NCI-H2196 treated with DMSO at 0.1 percent for 48 hours (cell line): ENCODE measurements around the gene CPT1C.

Source experiments
- DNase-seq: peaks from one replicate; lab custom pipeline; 2025; ENCODE audit not compliant: unreplicated experiment; lab: John Stamatoyannopoulos, UW

Gene CPT1C

DNA sequence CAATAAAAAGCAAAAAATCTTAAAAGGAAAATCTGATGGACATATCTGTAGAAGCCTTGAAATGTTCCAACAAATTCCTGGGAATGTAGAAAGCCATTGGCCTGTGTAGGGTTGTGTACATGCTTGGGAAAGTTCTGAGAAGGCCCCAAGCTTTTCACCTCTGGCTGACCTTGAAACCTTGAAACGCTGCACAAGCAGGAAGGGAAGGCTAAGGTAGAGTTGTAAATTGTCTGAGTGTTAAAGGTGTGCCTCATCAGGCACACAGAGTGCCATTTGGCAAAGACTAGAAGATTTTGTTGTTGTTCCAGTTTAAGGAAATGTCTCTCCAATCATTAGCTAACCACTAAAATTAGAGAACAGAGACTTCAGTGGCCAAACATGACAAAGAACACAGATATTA, 61.8 kb downstream of the CPT1C start:
- DNase-seq, result no peak

DNA sequence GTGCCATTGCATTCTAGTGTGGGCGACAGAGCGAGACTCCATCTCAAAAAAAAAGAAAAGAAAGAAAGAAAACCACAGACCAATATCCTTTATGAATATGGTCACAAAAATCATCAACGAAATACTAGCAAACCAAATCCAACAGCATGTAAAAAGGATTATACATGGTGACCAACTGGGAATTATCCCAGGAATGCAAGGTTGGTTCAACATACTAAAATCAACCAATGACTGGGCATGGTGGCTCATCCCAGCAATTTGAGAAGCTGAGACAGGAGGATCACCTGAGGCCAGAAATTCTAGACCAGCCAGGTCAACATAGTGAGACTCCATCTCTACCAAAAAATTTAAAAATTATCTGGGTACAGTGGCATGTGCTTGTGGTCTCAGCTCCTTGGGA, 65.0 kb downstream of the CPT1C start:
- no peak for DNase-seq

DNA sequence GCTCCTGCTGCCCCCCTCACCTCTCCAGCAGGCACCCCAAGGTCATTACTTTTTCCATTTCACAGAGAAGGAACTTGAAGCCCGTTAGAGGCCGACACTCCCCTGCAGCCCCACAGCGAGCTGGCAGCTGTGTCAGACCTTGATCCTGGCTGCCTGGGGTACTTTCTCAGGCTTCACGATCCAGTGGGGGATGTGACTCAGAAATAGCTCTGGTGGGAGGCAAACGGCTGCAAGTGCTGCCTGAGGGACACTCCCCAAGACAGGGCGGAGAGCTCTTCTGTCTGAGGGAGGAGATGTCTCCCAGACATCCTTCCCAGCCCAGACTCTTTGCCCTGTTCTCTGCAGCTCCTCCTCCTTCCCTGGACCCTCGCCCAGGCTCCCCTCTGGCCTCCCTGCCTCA, 67.4 kb downstream of the CPT1C start:
- DNase-seq, result no peak

DNA sequence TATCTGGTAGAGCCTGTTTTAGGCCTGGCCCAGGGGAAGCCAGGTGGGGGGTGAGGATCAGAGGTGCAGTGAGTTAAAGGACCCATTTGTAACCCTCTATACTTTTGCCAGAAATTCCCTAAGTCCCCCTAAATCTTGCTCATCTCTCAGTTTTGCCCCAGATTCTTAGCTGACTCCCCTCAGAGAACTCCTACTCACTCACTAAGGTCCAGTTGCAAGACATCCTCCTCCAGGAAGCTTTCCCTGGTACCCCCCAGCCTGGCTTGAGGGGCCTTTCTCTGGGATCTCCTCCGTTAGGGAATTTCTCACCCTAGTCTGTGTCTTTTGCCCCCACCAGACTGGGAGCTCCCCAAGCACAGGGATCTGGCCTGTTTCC, 70.3 kb downstream of the CPT1C start:
- DNase-seq, result no peak

DNA sequence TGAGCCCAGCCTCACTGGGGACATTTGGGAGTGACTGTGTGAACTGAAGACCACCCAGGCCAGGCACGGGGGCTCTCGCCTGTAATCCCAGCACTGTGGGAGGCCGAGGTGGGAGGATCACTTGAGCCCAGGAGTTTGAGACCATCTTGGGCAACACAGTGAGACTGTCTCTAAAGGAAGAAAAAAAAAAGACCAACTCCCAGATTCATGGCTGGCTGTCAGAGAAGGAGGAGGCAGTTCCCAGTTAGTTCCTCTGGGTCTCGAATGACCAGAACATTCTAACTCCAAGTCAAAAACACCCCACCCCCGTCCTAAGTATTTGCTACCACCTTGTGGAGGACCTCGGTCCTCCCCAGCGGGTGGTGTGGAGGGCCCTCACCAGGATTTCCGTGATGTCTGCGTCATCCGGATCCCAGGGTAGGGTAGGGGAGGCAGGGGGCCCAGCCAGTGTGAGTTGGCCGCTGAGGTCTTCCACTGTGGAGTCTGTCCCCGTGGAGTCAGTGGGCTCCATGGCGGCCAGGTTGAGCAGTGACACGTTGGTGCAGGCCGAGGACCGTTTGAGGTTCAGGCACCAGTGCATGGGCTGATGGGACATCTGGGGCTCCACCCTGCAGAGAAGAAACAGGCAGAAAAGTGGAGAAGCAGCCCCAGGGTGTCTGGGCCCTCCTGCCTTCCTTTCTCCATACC, 70.9 kb downstream of the CPT1C start:
- DNase-seq, result no peak

DNA sequence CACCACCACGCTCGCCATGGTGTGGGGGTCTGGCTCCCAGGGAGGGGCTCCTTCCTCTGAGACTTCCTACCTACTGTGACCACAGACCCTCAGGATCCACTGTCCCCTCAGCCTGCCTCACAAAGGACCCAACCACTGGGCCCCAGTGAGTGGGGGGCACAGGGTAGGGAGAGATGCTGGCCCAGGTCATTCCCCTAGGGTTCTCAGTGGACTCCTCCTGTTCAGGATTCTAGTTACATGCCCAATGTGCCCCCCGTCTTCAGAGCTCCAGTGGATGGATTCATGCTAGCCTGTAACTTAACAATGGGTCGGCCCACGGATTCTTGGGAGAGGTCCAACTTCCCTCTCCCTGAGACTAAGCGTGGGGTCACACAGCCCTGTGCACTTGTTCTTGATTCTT, 72.3 kb downstream of the CPT1C start, which contains the start of gene TSKS:
Gene TSKS, minus strand, starts transcription at position 77 of the 400 bp plus-strand sequence. Its CDS starts 59 bp downstream, at position 18.
- no peak for DNase-seq
